Measurements from ENCODE around the gene MTOR.
"Not testable (repeated sequence)": the region's sequence is repeated elsewhere in the genome, so short reads cannot be mapped to it uniquely, and the experiment has no call there.

MTOR gene

DNA sequence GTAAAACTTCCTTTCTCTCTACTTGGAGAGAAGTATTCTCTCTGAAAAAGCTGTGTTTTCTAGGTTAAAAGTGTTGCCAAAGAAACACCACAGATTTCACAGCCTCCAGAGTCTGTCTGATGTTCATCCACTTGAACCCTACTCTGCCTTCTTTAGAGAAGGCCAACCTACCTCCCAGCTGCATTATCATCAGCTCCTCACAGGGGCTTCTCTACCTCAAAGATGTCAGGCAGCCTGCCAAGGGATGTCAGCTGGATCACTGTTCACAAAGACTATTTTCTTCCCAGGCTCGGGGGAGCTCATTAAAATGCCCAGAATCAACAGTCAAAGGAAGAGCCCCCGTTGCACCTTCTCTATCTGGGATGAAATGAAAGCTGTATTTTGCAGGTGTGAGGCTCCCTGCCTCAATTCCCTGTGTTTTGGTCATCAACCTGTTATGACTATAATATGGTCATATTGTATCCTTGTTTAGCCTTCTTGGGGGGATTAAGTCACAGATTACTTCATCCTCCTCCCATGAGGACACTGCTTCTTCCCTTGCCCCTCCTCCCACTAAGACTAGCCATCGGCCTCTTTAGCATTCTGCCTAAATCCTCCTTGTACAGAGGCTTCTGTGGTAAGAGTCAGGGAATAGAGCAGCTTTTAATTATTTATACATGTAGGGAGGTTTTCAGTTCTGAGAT, 47.5 kb downstream of the MTOR start:
- no peak for DNase-seq

DNA sequence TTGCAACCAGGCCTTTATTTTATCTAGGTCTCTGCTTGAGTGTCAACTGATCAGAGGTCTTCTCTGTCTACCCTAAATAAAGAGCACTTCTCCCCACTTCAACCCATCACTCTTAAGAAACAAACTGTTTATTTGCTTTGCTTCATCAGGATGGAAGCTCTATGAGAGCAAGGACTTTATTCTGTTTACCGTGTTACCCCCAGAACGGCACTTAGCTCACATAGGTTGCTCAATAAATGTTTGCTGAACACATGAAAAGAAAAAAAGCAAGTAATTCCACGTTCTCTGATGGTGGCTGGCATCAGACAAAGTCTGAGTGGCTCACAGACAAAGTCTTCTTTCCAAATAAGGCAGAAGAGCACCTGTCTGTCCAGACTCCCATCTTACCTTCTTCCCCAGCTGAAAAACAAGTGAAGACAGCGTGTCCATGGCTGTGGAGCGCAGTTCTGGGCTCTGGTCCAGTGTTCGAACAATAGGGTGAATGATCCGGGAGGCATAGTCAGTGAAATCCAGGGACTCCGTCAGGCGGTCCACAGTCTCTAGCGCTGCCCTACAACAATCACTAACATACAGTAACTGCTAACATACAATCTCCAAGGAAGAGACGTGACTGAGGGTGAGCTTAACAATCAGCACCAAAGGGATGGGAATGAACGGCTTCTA, 50.3 kb downstream of the MTOR start:
- no peak for DNase-seq

DNA sequence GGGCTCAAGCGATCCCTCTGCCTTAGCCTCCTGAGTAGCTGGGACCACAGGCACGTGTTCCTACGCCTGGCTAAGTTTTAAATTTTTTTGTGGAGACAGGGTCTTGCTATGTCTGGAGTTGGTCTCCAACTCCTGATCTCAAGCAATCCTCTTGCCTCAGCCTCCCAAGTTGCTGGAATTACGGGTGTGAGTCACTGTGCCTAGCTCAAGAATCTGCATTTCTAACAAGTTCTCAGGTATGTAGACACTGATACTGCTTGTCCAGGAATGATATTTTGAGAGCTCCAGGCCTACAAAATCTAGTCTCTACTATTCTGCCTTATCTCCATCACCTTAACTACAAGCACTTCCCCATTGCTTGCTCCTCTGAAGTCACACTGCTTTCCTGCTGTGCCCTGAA, 50.9 kb downstream of the MTOR start:
- no peak for DNase-seq

DNA sequence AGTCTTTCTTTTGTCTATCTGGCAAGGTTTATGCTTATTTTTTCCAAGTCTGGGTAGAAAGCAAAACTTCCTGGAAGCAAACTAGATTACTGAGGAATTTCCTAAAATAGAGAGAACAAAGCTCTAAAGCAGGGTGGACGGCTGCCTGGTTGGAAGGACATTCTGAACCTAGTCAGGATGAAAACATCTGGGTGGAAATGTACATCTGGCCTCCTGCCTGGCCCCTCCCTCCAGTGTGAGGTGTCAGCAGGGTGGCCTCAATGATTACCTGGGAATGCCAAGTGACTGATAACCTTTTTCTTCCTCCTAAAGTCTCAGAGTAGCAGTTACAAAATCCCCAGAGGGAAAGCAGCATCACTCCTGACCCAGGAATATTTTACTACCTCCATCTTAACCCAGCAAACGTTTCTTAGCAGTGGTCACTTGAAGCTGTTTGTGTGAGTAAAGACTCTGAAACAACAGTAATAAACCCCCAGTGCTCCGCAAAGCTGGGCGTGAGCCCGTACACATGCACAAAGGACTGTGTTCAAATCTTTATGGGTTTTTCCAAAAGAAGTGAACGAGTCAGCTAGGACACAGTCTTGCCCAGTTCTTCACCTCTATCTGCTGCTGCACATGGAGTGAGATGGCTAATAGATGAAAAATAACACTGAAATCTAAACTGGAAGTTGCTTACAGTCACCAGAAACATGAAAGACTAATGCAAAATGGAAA, 54.3 kb downstream of the MTOR start:
- DNase-seq: no peak

DNA sequence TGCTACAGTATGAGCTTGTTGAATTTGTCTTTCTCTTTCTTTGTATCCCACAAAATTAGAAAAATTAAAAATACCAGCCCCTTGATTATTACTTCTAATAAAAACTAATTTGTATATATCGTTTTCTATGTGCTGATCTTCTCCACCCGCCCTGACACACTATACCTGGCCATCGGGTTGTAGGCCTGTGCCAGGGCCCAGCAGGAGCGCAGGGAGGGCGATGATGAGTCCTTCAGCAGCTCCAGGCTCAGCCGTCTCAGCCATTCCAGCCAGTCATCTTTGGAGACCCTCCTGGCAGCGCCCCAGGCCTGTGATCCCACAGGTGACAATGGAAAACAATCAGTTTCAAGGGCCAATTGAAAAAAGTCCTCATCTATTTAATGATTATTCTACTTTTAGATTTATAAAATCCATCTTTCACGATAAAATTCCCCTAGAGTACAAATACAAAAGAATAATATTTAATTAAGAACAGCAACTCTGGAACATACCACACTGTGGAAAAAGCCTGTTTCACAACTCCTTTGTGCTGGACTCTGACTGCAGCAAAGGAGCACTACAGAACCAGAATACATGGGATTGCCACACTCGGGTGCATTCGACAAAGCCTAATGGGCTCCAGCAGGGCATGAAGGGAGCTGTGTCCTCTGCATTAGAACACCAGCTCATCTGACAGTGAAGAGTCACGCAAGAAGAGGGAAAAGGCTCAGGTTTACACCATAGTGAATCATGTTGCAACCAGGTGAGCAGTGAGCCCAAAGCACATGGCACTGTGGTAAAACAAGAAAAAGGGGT, 57.8 kb downstream of the MTOR start:
- DNase-seq: no peak

DNA sequence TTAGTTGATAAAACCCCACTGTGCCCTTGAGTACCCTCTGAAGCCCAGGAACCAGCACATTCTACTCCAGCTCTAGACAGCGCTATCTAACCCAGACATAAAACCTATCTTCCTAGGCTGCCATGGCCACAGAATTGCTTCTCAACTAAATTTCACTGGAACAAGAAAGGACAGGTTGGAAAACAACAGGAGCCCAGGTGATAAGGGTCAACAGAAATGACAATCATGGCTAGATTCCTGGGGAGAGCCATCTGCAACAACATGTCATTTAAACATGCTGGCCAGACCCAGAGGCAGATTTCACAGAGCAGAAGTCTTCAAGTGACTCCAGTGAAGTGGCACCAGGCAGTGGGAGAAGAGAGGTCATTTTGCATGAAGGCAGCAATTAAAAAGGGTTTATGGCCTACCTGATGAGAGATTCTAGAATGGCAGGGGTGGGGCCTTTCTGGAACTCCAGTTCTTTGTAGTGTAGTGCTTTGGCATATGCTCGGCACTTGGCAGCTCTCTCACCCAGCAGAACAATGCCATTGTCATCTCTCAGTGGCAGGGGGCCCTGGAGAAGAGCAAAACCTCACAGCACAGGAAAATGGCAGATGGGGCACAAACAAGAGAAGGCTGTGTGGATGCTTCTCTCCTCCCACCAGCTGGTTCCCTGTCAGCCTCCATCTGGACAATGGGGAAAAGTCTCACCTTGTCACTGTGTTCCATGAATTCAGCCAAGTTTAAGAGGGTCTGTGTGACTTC, 63.3 kb downstream of the MTOR start:
- no peak for DNase-seq

DNA sequence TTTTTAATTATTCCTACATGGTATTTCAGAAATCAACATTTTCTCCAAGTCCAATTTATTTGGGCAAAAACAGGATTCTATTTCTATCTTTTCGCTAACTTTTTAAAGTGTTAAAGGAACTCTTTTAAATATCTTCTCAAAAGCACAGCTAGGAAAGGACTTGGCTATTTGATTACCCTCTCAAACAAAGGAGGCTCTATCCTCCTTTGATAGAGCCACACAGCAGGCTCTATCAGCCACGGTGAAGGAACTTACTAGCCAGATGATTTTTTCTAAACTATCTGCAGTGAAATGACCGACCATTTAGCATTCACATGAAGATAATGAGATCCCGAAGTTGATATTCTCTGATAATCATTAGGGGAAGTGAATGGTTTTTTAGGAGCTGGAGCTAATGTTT, 64.1 kb downstream of the MTOR start:
- DNase-seq: no peak

DNA sequence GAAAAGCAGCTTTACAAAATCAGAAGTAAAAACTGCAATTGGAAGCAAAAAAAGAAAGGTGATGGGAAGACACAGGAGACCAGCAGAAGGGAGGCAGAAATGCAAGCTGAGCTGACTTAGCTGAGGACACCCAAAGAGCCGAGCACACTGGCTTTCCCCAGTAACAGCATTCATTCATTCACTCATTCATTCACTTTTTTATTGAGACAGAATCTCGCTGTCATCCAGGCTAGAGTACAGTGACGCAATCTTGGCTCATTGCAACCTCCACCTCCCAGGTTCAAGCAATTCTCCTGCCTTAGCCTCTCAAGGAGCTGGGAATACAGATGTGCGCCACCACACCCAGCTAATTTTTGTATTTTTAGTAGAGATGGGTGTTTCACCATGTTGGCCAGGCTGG, 65.0 kb downstream of the MTOR start:
- no peak for DNase-seq

DNA sequence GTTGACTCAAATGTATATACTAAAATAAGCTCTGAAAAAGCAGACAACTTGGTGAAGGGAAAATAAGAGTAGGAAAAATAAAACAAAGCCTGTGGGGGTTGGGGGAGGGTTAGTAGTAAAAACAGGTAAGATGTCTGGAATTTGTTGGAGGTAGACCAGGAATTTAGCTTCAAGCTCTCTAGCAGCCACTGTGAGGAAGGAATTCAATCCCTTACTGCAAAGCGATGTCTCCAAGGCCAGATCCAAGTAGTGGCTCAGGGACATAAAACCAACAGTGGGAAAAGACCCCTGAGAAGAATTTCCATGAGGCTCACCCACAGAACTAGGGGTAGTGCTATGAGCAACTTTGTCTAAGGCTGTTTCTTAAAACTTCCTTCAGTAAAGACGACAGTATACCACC, 65.4 kb downstream of the MTOR start:
- DNase-seq: no peak

DNA sequence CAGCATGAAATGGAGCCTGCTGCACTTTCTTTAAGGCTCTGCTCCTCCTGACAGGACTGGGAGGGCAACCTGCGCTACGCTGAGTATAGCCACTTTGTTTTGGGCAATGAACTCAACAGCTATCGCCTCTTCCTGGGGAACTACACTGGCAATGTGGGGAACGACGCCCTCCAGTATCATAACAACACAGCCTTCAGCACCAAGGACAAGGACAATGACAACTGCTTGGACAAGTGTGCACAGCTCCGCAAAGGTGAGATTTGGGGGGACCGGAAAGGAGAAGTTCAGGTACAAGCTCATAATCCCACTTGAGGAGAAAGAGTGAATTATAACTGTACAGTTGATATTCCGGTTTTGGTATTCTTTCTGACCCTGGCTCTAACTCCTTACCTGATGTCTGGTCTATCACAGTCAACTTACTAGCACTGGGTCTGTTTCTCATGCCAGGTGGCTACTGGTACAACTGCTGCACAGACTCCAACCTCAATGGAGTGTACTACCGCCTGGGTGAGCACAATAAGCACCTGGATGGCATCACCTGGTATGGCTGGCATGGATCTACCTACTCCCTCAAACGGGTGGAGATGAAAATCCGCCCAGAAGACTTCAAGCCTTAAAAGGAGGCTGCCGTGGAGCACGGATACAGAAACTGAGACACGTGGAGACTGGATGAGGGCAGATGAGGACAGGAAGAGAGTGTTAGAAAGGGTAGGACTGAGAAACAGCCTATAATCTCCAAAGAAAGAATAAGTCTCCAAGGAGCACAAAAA, 67.8 kb downstream of the MTOR start:
- no peak for DNase-seq

DNA sequence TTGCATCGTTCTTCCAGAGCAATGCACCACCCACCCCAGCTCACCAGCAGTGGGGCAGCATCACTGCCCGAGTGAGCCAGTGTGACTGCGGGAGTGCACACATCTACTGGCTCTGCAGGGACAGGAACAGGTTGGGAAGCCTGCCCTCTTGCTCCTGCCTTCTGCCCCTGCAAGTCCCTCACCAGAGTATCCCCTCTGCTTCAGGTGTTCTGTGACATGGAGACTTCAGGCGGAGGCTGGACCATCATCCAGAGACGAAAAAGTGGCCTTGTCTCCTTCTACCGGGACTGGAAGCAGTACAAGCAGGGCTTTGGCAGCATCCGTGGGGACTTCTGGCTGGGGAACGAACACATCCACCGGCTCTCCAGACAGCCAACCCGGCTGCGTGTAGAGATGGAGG, 69.0 kb downstream of the MTOR start:
- no peak for DNase-seq

DNA sequence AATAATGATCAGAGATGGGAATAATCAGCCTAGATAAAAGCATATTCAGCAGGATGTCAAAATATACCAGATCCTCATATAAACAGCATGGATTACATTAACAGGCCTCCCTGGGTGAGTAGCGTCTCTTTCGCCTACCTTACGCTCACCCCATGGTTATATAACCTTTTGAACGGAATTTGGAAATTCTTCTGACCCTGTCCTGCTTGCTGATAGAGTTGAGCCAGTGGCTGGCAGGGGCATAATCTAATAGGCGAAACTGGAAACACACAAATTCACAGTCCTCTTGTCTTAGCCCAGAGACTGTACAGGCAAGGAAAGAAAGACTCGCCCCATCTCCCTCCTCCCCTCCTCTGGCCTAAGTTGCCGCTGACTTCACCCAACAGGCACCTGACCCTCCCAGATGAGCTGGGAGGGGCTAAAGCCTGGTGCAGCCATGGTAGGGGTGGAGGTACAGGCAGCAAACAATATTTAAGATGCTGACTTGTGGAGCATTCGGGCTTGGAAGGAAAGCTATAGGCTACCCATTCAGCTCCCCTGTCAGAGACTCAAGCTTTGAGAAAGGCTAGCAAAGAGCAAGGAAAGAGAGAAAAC, 73.4 kb downstream of the MTOR start, which contains the start of gene ANGPTL7:
TSS of gene ANGPTL7 (plus strand) at position 498 of the 594 bp plus-strand sequence. CDS start 225 bp downstream, outside the sequence.
- no peak for DNase-seq

DNA sequence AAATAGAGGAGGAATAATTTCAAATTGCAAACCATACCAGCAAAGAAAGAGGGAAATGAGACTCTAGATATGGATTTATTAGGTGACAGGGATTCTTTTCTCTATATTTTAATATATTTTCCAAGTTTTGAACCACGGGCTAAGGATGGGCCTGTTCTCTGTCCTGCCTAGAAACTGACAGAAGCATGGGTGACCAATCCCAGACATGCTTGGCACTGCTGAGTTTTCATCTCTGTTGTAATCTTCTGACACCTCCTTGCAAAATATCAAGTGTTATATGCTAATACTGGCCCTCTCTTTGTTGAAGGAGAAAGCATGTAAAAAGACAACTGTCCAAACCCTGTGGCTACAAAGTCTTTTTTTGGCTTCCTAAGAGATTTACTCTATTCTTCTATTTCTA, 74.0 kb downstream of the MTOR start:
- no peak for DNase-seq

DNA sequence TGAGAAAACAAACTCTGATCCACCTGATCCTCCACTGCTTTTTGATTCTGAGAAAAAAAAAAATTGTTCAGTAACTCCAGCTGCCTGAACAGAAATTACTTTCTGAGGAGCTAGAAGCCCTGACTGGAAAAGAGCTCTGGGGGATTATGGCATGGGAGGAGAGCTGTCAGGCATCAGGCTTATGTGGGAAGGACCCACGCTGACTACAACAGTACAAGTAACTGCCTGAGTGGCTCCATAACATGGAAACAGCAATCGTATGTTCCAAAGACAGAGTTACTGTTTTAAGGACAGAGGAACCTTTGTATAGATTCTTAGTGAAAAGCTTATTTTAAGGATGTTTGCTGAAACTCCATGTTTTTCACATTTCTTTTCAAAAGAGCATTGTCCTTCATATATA, 74.4 kb downstream of the MTOR start:
- DNase-seq: no peak

DNA sequence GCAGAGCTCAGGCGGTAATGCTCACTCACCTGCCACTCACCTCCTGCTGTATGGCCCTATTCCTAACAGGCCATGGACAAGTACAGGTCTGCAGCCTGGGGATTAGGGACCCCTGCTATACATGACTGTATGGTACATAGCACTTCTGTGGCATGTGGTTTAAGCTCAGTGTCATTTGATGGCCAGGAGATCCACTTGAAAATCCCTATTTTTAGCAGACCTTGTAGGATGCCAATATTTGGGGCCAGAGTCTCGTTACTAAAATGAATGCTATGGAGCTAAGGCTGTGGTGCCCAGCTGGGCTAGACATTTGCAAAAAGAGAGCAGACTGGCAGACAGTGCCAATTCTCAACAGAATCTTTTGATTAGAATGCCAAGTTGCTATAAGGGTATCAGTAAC, 74.9 kb downstream of the MTOR start:
- DNase-seq: no peak

DNA sequence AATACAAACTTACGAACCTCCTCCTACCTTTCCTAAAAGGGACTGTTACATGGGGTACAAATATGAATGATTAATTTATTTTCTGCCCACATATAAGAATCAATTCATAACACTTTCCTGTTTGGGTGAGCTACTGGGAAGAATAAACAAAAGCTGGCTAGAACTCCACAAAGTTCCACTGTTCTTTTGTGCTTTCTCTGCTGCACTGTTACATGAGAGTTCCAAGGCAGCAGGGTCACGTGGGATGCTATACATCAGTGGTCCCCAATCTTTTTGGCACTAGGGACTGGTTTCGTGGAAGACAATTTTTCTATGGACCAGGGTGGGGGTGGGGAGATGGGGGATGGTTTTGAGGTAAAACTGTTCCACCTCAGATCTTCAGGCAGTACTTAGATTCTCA, 75.4 kb downstream of the MTOR start:
- no peak for DNase-seq

DNA sequence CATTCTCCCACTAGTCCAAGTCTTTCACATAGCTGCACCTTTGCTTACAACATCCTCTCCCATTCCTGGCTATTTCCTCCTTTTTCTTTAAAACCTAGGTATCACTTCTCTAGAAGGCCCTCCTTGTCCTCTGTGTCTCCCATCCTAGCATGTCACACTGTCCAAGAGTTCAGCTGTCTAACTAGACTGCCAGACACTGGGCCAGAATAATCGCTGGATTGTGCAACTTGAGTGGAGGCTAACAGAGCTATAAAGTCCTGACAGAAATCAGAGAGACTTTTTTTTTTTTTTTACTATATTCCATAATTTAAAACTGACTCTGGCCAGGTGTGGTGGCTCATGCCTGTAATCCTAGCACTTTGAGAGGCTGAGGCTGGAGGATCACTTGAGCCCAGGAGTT, 77.4 kb downstream of the MTOR start:
- no peak for DNase-seq

DNA sequence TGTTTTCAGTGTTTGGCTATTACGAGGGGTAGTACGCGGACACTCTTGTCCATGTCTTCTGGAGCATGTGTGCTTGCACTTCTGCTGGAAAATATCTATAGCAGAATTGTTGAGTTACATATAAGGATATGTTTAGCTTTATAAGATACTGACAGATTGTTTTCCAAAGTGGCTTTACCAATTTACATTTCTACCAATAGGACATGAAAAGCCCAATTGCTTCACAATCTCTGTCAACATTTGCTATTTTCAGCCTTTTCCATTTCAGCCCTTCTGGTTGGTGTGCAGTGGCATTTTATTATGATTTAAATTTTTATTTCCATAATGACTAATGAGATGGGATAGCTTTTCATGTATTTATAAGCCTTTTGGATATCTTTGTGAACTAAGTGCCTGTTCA, 79.5 kb downstream of the MTOR start:
- DNase-seq: no peak

DNA sequence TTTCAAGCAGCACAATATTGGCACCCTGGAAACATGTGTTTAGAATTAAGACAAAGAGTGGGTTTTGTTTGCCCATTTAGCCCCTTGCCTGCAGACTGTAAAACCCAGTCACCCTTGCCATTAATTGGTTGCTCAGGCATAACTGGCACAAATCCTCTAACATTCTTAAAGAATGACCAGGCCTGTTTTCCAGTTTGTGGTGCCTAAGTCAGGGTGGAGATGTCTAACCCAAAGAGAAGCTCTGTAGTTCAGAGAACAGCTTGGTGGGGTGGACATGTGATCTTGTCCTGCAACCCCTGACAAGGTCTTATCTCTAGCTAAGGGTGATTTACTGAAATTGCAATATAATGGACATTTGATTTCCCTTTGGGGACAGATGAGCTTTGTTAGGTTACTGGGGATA, 82.0 kb downstream of the MTOR start:
- no peak for DNase-seq

DNA sequence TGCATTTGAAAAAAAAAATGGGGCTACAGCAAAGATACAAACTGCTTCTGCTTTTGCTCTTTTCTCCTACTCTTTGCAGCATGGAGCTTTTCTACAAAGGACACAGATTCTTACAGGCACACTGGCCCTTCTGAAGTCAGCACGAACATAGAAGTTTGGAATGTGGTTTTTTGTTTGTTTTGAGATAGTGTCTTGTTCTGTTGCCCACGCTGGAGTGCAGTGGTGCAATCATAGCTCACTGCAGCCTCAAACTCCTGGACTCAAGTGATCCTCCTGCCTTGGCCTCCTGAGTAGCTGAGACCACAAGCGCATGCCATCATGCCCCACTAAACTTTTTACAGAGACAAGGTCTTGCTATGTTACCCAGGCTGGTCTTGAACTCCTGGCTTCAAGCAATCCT, 82.6 kb downstream of the MTOR start:
- DNase-seq: not testable (repeated sequence)

DNA sequence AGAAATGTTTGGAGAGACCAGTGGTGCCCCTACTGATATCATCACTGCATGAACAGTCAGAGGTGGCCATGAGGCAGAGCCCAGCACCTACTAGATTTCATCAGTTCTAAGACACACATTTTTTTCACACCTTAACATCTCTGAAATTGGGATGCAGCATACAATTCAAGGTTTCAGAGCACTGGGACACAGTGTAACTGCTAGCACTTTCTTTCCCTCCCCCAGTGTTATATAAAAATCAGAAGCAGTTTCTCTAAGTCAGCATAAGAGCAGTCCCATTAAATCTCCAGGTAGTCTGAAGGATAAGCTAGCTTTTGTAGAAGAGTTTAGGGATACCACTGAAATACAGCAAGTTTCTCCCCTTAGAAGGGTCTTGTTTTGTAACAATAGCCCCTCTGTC, 83.2 kb downstream of the MTOR start:
- no peak for DNase-seq
